GM12878 (cell line): ENCODE data around the gene CCDC6. TPM values are rescaled to one million over a fixed set of nuclear protein-coding genes. Genes with fewer than 3 reads are reported as not detected.

ENCODE experiments used
- ATAC-seq: fragments of 200-7000 bp; cut with Tn5 transposase; 3 replicates; pipeline ENCODE4 v1.9.1; 2020; ENCODE audit warnings: mild to moderate bottlenecking, moderate library complexity
- BruUV-seq: library from RNA; stranded (reverse); fragments of 400-500 nt; replicated peaks from 2 replicates; lab custom pipeline; 2021; lab: Mats Ljungman, UMichigan
- CTCF ChIA-PET: fragments of 300-600 bp; sonication (Branson Sonifier 250); formaldehyde crosslinking; extraction: SDS; loops from one replicate; lab custom pipeline; 2021; ENCODE audit warnings: inconsistent platforms; lab: Yijun Ruan, JAX
- POLR2A ChIA-PET: fragments of 350-600 bp; formaldehyde crosslinking; extraction: SDS; loops from one replicate; lab custom pipeline; 2021; ENCODE audit warnings: inconsistent platforms; lab: Charles Lee
- RAD21 ChIA-PET: fragments of 300-600 bp; sonication (Branson Sonifier 250); formaldehyde crosslinking; loops from one replicate; lab custom pipeline; 2023; ENCODE audit warnings: antibody characterized with exemption; ENCODE audit not compliant: unreplicated experiment; lab: Charles Lee
- SMC1A ChIA-PET: fragments of 300-600 bp; sonication (Branson Sonifier 250); formaldehyde crosslinking; loops from one replicate; lab custom pipeline; 2023; ENCODE audit not compliant: unreplicated experiment, uncharacterized antibody; lab: Charles Lee
- DNase-seq: peaks from one replicate; pipeline ENCODE4 v3.0.0-alpha.2; 2011; ENCODE audit warnings: low read depth, low spot score
- FAIRE-seq: peaks from 3 replicates; lab custom pipeline; 2011; peaks lifted over from hg19 to GRCh38; lab: Jason Lieb, UNC
- H2AFZ ChIP-seq: 2 replicates; pipeline ENCODE4 v1.6.0; 2011; ENCODE audit warnings: low read depth, low read length, control low read depth; ENCODE audit not compliant: control insufficient read depth
- H3K27ac ChIP-seq: 2 replicates; pipeline ENCODE4 v1.5.1; 2011; ENCODE audit warnings: control low read depth; ENCODE audit not compliant: control insufficient read depth, insufficient read depth
- H3K27me3 ChIP-seq, 2 experiments: replicated peaks in 1 of 2; 2 replicates each; pipeline versions ENCODE4 v1.6.0 to v1.6.1; 2011; ENCODE audit warnings: low read length in 1 of 2; ENCODE audit not compliant: control insufficient read depth in 2 of 2, insufficient read depth in 2 of 2
- H3K36me3 ChIP-seq, 2 experiments: 2 replicates each; pipeline ENCODE4 v1.5.1; 2011; ENCODE audit warnings: low read length in 1 of 2; ENCODE audit not compliant: control insufficient read depth in 2 of 2, insufficient read depth in 2 of 2
- H3K4me1 ChIP-seq: 2 replicates; pipeline ENCODE4 v1.6.1; 2011; ENCODE audit warnings: mild to moderate bottlenecking, low read length, moderate library complexity, mixed read lengths; ENCODE audit not compliant: control insufficient read depth, insufficient read depth
- H3K4me2 ChIP-seq: 2 replicates; pipeline ENCODE4 v1.6.0; 2011; ENCODE audit warnings: control low read depth; ENCODE audit not compliant: control insufficient read depth, insufficient read depth
- H3K4me3 ChIP-seq: fragments of 200-600 bp; sonication (generic); 2 replicates; pipeline ENCODE4 v1.5.1; 2016
- H3K79me2 ChIP-seq: 2 replicates; pipeline ENCODE4 v1.6.0; 2011; ENCODE audit warnings: low read length; ENCODE audit not compliant: control insufficient read depth, insufficient read depth
- H3K9ac ChIP-seq: 2 replicates; pipeline ENCODE4 v1.8.0; 2011; ENCODE audit warnings: low read length, control low read depth, mixed read lengths; ENCODE audit not compliant: control insufficient read depth, insufficient read depth
- H3K9me3 ChIP-seq: replicated peaks from 3 replicates; pipeline ENCODE4 v1.5.1; 2011; ENCODE audit warnings: mild to moderate bottlenecking, low read length; ENCODE audit not compliant: control insufficient read depth, insufficient read depth
- H4K20me1 ChIP-seq: 2 replicates; pipeline ENCODE4 v1.6.0; 2011; ENCODE audit not compliant: control insufficient read depth, insufficient read depth
- CHD2 ChIP-seq: IDR thresholded peaks from 2 replicates; pipeline ENCODE4 v1.6.1; 2011; ENCODE audit warnings: low read depth, low read length, improper control_type of control experiment, borderline replicate concordance
- CHD4 ChIP-seq: fragments of 200-600 bp; sonication (generic); IDR thresholded peaks from 2 replicates; pipeline ENCODE4 v1.6.1; 2016; ENCODE audit warnings: mild to moderate bottlenecking
- ESRRA ChIP-seq: IDR thresholded peaks from 2 replicates; pipeline ENCODE4 v1.6.1; 2012; ENCODE audit warnings: mild to moderate bottlenecking, low read length, improper control_type of control experiment
- GATAD2B ChIP-seq: fragments of 450-650 bp; conservative IDR thresholded peaks from 2 replicates; pipeline ENCODE4 v1.6.1; 2017; ENCODE audit warnings: low read depth, mild to moderate bottlenecking, moderate library complexity
- MEF2B ChIP-seq: fragments of 450-650 bp; IDR thresholded peaks from 2 replicates; pipeline ENCODE4 v1.6.1; 2018; ENCODE audit warnings: mild to moderate bottlenecking, moderate library complexity; ENCODE audit not compliant: partially characterized antibody, poor library complexity, severe bottlenecking
- MTA2 ChIP-seq: fragments of 450-650 bp; IDR thresholded peaks from 2 replicates; pipeline ENCODE4 v1.6.1; 2016; ENCODE audit warnings: low read depth, mild to moderate bottlenecking, moderate library complexity
- NBN ChIP-seq: fragments of 450-650 bp; IDR thresholded peaks from 2 replicates; pipeline ENCODE4 v1.6.1; 2016
- NKRF ChIP-seq: fragments of 450-650 bp; conservative IDR thresholded peaks from 2 replicates; pipeline ENCODE4 v1.6.1; 2017; ENCODE audit warnings: mild to moderate bottlenecking, moderate library complexity
- NR2F1 ChIP-seq: fragments of 450-650 bp; conservative IDR thresholded peaks from 2 replicates; pipeline ENCODE4 v1.6.1; 2017; ENCODE audit warnings: mild to moderate bottlenecking
- RBBP5 ChIP-seq: fragments of 200-600 bp; sonication (generic); conservative IDR thresholded peaks from 2 replicates; pipeline ENCODE4 v1.6.1; 2016
- SP1 ChIP-seq: IDR thresholded peaks from one replicate; pipeline ENCODE4 v1.6.1; 2011; ENCODE audit warnings: low read depth, low read length
- SREBF2 ChIP-seq: IDR thresholded peaks from 2 replicates; pipeline ENCODE4 v1.6.1; 2012; ENCODE audit warnings: mild to moderate bottlenecking, low read length
- STAT3 ChIP-seq: IDR thresholded peaks from 2 replicates; pipeline ENCODE4 v1.6.1; 2011; ENCODE audit warnings: low read depth, low read length, improper control_type of control experiment
- TBL1XR1 ChIP-seq: IDR thresholded peaks from 2 replicates; pipeline ENCODE4 v1.6.1; 2012; ENCODE audit warnings: low read depth, low read length, improper control_type of control experiment
- ZNF217 ChIP-seq: fragments of 450-650 bp; IDR thresholded peaks from 2 replicates; pipeline ENCODE4 v1.6.1; 2017; ENCODE audit warnings: antibody characterized with exemption, mild to moderate bottlenecking
- WGBS: methylation state at CpG from one replicate; pipeline ENCODE4 v1.1.6; 2016; ENCODE audit warnings: low lambda C conversion rate; ENCODE audit not compliant: insufficient replicate concordance, insufficient coverage; ENCODE audit errors: missing lambda C conversion rate; 5-methylcytosine and 5-hydroxymethylcytosine counted together
- in situ Hi-C: fragments of 300-500 bp; cut with MboI; formaldehyde crosslinking; loops from 9 replicates; pipeline ENCODE4 v1.14.3; 2018; ENCODE audit warnings: mixed read lengths
- intact Hi-C: fragments of 100-400 bp; cut with micrococcal nuclease; formaldehyde crosslinking; loops from one replicate; pipeline ENCODE4 v1.14.2; 2022; ENCODE audit not compliant: unreplicated experiment
- polyA plus RNA-seq, 11 experiments: library from polyadenylated mRNA; depleted of rRNA in 4 of 11; unstranded in 6 of 11; stranded (reverse) in 5 of 11; fragments of >200 nt; fragmentation: Nextera tagmentation in 4 of 11; fragmentation: Illumina TruSeq in 1 of 11; extraction: Ambion mirVana in 4 of 11; extraction: Trizol in 1 of 11; gene quantifications; 1 replicate in 1 of 11; 2 replicates in 10 of 11; pipeline versions ENCODE4 v1.2.1 to v1.2.3, GENCODE V29; 2011 to 2016; ENCODE audit warnings: inconsistent platforms in 2 of 11, missing spikeins in 2 of 11, low read depth in 1 of 11
- total RNA-seq, 4 experiments: library from RNA; depleted of rRNA in 3 of 4; stranded (reverse); fragments of >200 nt in 3 of 4; fragmentation: Illumina TruSeq in 1 of 4; extraction: Trizol in 1 of 4; gene quantifications; 2 replicates each; pipeline versions ENCODE4 v1.2.1 to v1.2.3, GENCODE V29; 2013 to 2021
- TF ChIP-seq, protein P1 (sequence below): IDR thresholded peaks from 2 replicates; pipeline ENCODE4 v1.6.1; 2012; ENCODE audit warnings: low read depth, low read length, improper control_type of control experiment
- TF ChIP-seq, protein P2 (sequence below): fragments of 450-650 bp; IDR thresholded peaks from 2 replicates; pipeline ENCODE4 v1.6.1; 2017; ENCODE audit warnings: mild to moderate bottlenecking, moderate library complexity

The CCDC6 gene
- total and polyA plus RNA-seq, 10 of the 15 experiments (the other 5 are each of a cell fraction or from before 2014, with no cell fraction given), result 11.8 to 46.2 (median 26.7) TPM

GRCh38 chr10:59869594-59869940 lies 36.8 kb downstream of the CCDC6 start:
- SMC1A ChIA-PET, result no interaction called here

More at GRCh38 chr10:59869594-59869940, 36.8 kb downstream of the CCDC6 start:
- Histone ChIP-seq H3K27ac (no peak overlapping the region), H3K9ac (no peak overlapping the region), H3K36me3 (0 out of 4 replicates have a peak, but pooled peaks cover 0 to 4% of the 10 kb centered on the region in 2 experiments), H2AFZ (no peak overlapping the region), H4K20me1 (no peaks in the 10 kb centered on the region; the same call in 1 of the 2 replicates), H3K9me3 (no peaks in the 10 kb centered on the region), H3K4me1 (peaks cover 15% of the 10 kb centered on the region), H3K27me3 (no peaks in the 10 kb centered on the region), H3K79me2 (peaks cover 51% of the 10 kb centered on the region), H3K4me3 (no peak overlapping the region), H3K4me2 (no peak overlapping the region)
- in situ Hi-C loops (no loop called here), intact Hi-C loops (no loop called here)
- ChIA-PET CTCF (interaction anchor here (2.6 kb wide), 1 partner anchor 36 kb away, joined by 14 read pairs; the partner anchor contains the start of gene CCDC6), POLR2A (no interaction called here), RAD21 (no interaction called here)
- no peak for DNase-seq
- no peak for ATAC-seq
- 84% methylated on average over 6 of the region's 6 CpGs for WGBS
- no peak for TF ChIP-seq CHD4
- TF ChIP-seq TBL1XR1, result no peak
- no peak for TF ChIP-seq MEF2B
- TF ChIP-seq ZNF217, result no peak
- TF ChIP-seq, protein P1, sequence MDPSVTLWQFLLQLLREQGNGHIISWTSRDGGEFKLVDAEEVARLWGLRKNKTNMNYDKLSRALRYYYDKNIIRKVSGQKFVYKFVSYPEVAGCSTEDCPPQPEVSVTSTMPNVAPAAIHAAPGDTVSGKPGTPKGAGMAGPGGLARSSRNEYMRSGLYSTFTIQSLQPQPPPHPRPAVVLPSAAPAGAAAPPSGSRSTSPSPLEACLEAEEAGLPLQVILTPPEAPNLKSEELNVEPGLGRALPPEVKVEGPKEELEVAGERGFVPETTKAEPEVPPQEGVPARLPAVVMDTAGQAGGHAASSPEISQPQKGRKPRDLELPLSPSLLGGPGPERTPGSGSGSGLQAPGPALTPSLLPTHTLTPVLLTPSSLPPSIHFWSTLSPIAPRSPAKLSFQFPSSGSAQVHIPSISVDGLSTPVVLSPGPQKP, result no peak
- no peak for TF ChIP-seq MTA2
- no peak for TF ChIP-seq NBN
- no peak for TF ChIP-seq ESRRA
- TF ChIP-seq, protein P2, sequence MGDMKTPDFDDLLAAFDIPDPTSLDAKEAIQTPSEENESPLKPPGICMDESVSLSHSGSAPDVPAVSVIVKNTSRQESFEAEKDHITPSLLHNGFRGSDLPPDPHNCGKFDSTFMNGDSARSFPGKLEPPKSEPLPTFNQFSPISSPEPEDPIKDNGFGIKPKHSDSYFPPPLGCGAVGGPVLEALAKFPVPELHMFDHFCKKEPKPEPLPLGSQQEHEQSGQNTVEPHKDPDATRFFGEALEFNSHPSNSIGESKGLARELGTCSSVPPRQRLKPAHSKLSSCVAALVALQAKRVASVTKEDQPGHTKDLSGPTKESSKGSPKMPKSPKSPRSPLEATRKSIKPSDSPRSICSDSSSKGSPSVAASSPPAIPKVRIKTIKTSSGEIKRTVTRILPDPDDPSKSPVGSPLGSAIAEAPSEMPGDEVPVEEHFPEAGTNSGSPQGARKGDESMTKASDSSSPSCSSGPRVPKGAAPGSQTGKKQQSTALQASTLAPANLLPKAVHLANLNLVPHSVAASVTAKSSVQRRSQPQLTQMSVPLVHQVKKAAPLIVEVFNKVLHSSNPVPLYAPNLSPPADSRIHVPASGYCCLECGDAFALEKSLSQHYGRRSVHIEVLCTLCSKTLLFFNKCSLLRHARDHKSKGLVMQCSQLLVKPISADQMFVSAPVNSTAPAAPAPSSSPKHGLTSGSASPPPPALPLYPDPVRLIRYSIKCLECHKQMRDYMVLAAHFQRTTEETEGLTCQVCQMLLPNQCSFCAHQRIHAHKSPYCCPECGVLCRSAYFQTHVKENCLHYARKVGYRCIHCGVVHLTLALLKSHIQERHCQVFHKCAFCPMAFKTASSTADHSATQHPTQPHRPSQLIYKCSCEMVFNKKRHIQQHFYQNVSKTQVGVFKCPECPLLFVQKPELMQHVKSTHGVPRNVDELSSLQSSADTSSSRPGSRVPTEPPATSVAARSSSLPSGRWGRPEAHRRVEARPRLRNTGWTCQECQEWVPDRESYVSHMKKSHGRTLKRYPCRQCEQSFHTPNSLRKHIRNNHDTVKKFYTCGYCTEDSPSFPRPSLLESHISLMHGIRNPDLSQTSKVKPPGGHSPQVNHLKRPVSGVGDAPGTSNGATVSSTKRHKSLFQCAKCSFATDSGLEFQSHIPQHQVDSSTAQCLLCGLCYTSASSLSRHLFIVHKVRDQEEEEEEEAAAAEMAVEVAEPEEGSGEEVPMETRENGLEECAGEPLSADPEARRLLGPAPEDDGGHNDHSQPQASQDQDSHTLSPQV, result no peak
- no peak for TF ChIP-seq CHD2
- TF ChIP-seq NKRF, result no peak
- TF ChIP-seq NR2F1, result no peak
- no peak for TF ChIP-seq SREBF2
- TF ChIP-seq GATAD2B, result no peak
- TF ChIP-seq RBBP5, result no peak
- TF ChIP-seq SP1, result no peak
- TF ChIP-seq STAT3, result no peak
- no peak for FAIRE-seq
- no TSS peak for BruUV-seq
